Heart right ventricle (tissue), 16 donors: Measurements from ENCODE around the gene NKG7. TPM values are rescaled to one million over a fixed set of nuclear protein-coding genes. Genes with fewer than 3 reads are reported as not detected.
"Not testable (repeated sequence)": the region's sequence is repeated elsewhere in the genome, so short reads cannot be mapped to it uniquely, and the experiment has no call there.

Experiments used
- ATAC-seq, 8 donors: fragments of 200-7000 bp; cut with Tn5 transposase; one replicate each; pipeline ENCODE4 v1.9.1; 2020; ENCODE audit warnings: mild to moderate bottlenecking in 8 of 8, moderate library complexity in 8 of 8, moderate number of reproducible peaks in 1 of 8
- DNase-seq, 2 donors: peaks; one replicate each; pipeline ENCODE4 v3.0.0-alpha.2; 2020
- H3K27ac ChIP-seq, 10 donors: fragments of 200-600 bp; sonication (generic) in 2 of 10; one replicate each; pipeline versions ENCODE4 v1.5.0 to v1.8.0; 2020 to 2022; ENCODE audit warnings: mild to moderate bottlenecking in 3 of 10
- H3K27me3 ChIP-seq, 7 donors: fragments of 200-600 bp; one replicate each; pipeline ENCODE4 v1.8.0; 2021 to 2022; ENCODE audit warnings: mild to moderate bottlenecking in 2 of 7
- H3K36me3 ChIP-seq, 9 donors: fragments of 200-600 bp; sonication (generic) in 1 of 9; one replicate each; pipeline versions ENCODE4 v1.5.0 to v1.8.0; 2020 to 2022; ENCODE audit warnings: mild to moderate bottlenecking in 2 of 9
- H3K4me1 ChIP-seq, 9 donors: fragments of 200-600 bp; sonication (generic) in 1 of 9; one replicate each; pipeline versions ENCODE4 v1.5.0 to v1.8.0; 2020 to 2022; ENCODE audit warnings: mild to moderate bottlenecking in 4 of 9
- H3K4me3 ChIP-seq, 10 donors: fragments of 200-600 bp; sonication (generic) in 2 of 10; one replicate each; pipeline versions ENCODE4 v1.5.0 to v1.8.0; 2020 to 2022; ENCODE audit warnings: mild to moderate bottlenecking in 7 of 10, moderate library complexity in 2 of 10
- H3K9me3 ChIP-seq, 11 donors: fragments of 200-600 bp in 10 of 11; sonication (generic) in 2 of 11; one replicate each; pipeline versions ENCODE4 v1.5.0 to v1.8.0; 2013 to 2022; ENCODE audit warnings: mild to moderate bottlenecking in 2 of 11, control low read depth in 1 of 11, moderate library complexity in 1 of 11
- WGBS, 2 donors: extraction: QIAGEN DNeasy Blood & Tissue Kit; methylation state at CpG; one replicate each; pipeline ENCODE4 v1.1.7; 2013; ENCODE audit warnings: inconsistent platforms in 1 of 2; 5-methylcytosine and 5-hydroxymethylcytosine counted together
- intact Hi-C, 10 donors: fragments of 100-400 bp; cut with DNase I; formaldehyde crosslinking; loops; one replicate each; pipeline versions ENCODE4 v1.11.1 to v1.14.2; 2022
- polyA plus RNA-seq, 2 donors: library from polyadenylated mRNA; stranded (reverse); fragments of 200-250 nt; gene quantifications; one replicate each; pipeline ENCODE4 v1.2.3, GENCODE V29; 2013
- total RNA-seq, 10 donors: library from RNA; stranded (reverse); fragmentation: NEBNext Ultra II Directional in 3 of 10; extraction: Animal tissue kit (Norgen Biotek cat#: 25700) in 3 of 10; gene quantifications; one replicate each; pipeline versions ENCODE4 v1.2.1 to v1.2.4, GENCODE V29; 2021 to 2023
- TF ChIP-seq, protein P1 (sequence below), 9 donors: fragments of 200-600 bp; sonication (generic) in 2 of 9; IDR thresholded peaks; one replicate each; pipeline versions ENCODE4 v1.5.0 to v1.8.0; 2021 to 2022; ENCODE audit warnings: antibody characterized with exemption in 9 of 9, mild to moderate bottlenecking in 5 of 9, moderate library complexity in 1 of 9
- donor health status: Arrhythmogenic right ventricular cardiomyopathy.
- donor health status: ischemic (EF 13 %, LVEDD 7.1; RV severe dilation, severe dysfunction).
- donor health status: healthy with polysubstance abuse.
- donor health status: DM: no; HTN: yes; CAD: no.
- donor health status: DM: no; HTN: no; CAD: no.
- donor health status: ischemic (EF 25% LVEDD 6.9; RV normal size, moderate dysfunction).
- donor health status: ischemic (EF 25% LVEDD 5.7; RV mildly dilated, moderate dysfunction).
- donor health status: healthy.
- donor health status: DM: yes; HTN: yes; CAD: no.
- donor health status: Ischemic cardiomyopathy.
- donor health status: ischemic (EF 35%, LVEDD 5.7; RV mildly dilated, moderate dysfunction).
- donor health status: nonischemic (EF 11% LVEDD 7.7; RV severe dilation, severe dysfunction).
- donor health status: DM: yes; HTN: yes; CAD: no.
- donor health status: PGD.
- donor health status: ischemic (EF 29% LVEDD 5.4; RV normal size, mild dysfunction).
- donor health status: nonischemic (EF 23%, LVEDD 6.1; RV moderate dilation, normal function).

Gene NKG7
- total and polyA plus RNA-seq, 12 donors, result 0.47 to 23.1 (median 2.4) TPM

DNA sequence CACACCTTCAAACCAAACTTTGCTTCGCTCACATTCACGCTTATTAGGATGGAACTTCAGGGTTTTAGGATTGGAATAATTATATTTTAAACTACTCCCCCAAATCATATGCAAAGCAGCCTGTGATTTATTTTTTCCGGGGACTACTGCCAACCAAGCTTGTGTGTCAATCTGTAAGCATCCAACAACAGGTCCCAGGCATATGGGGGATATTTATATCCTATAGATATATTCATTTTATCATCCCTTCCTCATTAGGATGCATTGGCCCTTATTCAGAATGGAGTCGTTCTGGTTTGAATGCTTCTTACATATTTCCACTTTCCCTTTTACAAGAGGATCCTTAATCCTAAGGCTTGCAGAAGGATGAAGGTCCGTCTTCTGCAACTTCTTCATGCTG lies 26.8 kb upstream of the NKG7 start:
- DNase-seq (no peak), ATAC-seq (no peak)
- 89 to 92% methylated on average over 5 of the region's 5 CpGs for WGBS, 2 donors
- no peaks in the 10 kb centered on the region for H3K36me3 ChIP-seq
- intact Hi-C loops, result loop anchor here in 1 of 10 donors (10.0 kb wide), 1 partner anchor 64 kb away; no protein-coding TSS in a partner anchor
- no peak overlapping the region for H3K27ac ChIP-seq
- TF ChIP-seq, protein P1, sequence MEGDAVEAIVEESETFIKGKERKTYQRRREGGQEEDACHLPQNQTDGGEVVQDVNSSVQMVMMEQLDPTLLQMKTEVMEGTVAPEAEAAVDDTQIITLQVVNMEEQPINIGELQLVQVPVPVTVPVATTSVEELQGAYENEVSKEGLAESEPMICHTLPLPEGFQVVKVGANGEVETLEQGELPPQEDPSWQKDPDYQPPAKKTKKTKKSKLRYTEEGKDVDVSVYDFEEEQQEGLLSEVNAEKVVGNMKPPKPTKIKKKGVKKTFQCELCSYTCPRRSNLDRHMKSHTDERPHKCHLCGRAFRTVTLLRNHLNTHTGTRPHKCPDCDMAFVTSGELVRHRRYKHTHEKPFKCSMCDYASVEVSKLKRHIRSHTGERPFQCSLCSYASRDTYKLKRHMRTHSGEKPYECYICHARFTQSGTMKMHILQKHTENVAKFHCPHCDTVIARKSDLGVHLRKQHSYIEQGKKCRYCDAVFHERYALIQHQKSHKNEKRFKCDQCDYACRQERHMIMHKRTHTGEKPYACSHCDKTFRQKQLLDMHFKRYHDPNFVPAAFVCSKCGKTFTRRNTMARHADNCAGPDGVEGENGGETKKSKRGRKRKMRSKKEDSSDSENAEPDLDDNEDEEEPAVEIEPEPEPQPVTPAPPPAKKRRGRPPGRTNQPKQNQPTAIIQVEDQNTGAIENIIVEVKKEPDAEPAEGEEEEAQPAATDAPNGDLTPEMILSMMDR (IDR thresholded peaks at IDR 0.05), result no peak
- no peak overlapping the region for H3K4me3 ChIP-seq
- no peaks in the 10 kb centered on the region for H3K27me3 ChIP-seq
- H3K9me3 ChIP-seq, result peaks cover 0 to 20% (median 5%) of the 10 kb centered on the region in 11 donors
- H3K4me1 ChIP-seq, result peaks cover 3 to 20% (median 6%) of the 10 kb centered on the region in 9 donors

DNA sequence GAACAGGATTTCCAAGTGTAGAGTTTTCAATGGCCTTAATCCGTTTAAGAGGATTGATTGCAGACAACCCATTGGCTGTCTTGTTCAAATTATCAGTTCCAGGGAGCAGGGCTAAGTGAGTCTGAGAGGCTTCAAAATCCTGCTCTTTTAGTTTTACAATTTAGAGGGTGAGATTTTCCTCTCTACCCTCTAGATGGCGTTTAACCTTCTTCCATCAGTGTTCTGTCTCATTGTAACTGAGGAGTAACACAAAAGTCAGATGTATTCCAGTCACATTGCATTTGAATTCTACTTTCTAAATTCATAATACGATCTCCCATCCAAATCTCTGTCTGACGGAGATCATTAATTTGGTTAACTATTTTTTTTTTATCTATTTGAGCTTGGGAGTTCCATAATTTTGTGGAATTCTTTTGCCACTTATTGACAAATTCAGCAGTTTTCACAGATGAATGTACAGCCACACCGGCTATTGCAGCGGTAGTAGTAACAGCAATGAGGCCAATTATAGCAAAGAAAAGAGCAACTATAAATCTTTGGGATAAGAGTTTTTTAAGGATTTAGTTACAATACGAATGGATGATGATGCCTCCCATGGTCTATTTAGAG lies 25.7 kb upstream of the NKG7 start:
- DNase-seq, result no peak

DNA sequence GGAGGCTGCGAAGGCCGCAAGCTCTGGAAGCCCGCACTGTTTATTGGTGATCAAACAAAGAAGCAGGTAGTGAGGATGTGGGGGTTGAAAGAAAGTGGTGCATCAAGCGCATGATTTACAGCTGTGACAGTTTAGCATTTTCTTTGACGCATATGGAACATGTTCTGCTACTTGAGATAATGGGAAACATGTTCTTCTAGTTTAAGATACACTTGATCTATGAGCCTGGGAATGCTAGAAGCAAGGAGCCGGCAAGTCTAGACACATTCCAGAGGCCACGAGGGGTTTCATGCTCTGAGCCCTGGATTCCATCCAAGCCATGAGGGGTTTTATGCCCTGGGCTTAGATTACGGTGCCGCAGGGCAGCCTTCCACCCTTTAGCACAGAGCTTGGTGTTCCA lies 25.0 kb upstream of the NKG7 start:
- WGBS, 2 donors, result 55 to 69% methylated on average over 9 of the region's 9 CpGs
- H3K4me3 ChIP-seq, DNase-seq, ATAC-seq, H3K27ac ChIP-seq, H3K27me3 ChIP-seq, H3K36me3 ChIP-seq: not testable (repeated sequence)
- H3K4me1 ChIP-seq, result peaks cover 3 to 28% (median 7%) of the 10 kb centered on the region in 9 donors
- intact Hi-C loops, result loop anchor here in 1 of 10 donors (10.0 kb wide), 1 partner anchor 63 kb away; no protein-coding TSS in a partner anchor
- peaks cover 0 to 12% (median 4%) of the 10 kb centered on the region in 11 donors for H3K9me3 ChIP-seq

More for the DNA sequence above, 25.7 kb upstream of the NKG7 start:
- ATAC-seq, result no peak
- intact Hi-C loops, result loop anchor here in 1 of 10 donors (10.0 kb wide), 1 partner anchor 63 kb away; no protein-coding TSS in a partner anchor
- Histone ChIP-seq H3K27ac (no peak overlapping the region), H3K9me3 (peaks cover 0 to 19% (median 5%) of the 10 kb centered on the region in 11 donors), H3K36me3 (no peaks in the 10 kb centered on the region), H3K4me1 (peaks cover 3 to 27% (median 7%) of the 10 kb centered on the region in 9 donors), H3K4me3 (no peak overlapping the region), H3K27me3 (no peaks in the 10 kb centered on the region)
- TF ChIP-seq, protein P1 (IDR thresholded peaks at IDR 0.05), result peak in 7 of 9 donors; percentile 41 to 62 (median 47)
- 47 to 50% methylated on average over 7 of the region's 7 CpGs for WGBS, 2 donors

DNA sequence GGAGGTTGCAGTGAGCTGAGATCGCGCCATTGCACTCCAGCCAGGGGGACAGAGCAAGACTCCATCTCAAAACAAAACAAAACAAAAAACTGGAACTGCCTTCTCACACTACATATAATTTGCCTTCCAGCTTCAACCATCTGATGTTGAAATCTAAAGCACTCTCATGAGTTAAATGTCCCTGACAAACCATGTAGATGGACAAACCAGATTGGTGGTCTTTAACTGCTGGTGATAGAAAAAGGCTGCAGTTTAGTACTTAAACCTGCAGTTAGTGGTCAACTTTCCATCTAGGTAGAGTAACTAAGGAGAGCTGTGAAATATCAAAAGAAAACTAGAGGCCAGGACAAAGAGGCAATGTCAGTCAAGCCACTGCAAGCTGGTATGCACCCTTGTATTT lies 23.7 kb upstream of the NKG7 start:
- ATAC-seq, result no peak
- DNase-seq, result no peak

More for the DNA sequence above, 23.7 kb upstream of the NKG7 start:
- TF ChIP-seq, protein P1 (IDR thresholded peaks at IDR 0.05), result no peak
- no peak overlapping the region for H3K27ac ChIP-seq
- no peak overlapping the region for H3K4me3 ChIP-seq
- 98% methylated on average over 2 of the region's 2 CpGs for WGBS, 2 donors
- H3K36me3 ChIP-seq, result no peaks in the 10 kb centered on the region
- intact Hi-C loops, result loop anchor here in 1 of 10 donors (10.0 kb wide), 1 partner anchor 61 kb away; no protein-coding TSS in a partner anchor
- no peaks in the 10 kb centered on the region for H3K9me3 ChIP-seq
- peaks cover 0 to 3% (median 0%) of the 10 kb centered on the region in 7 donors for H3K27me3 ChIP-seq
- H3K4me1 ChIP-seq, result peaks cover 3 to 28% (median 7%) of the 10 kb centered on the region in 9 donors
